HuH-7.5 (cell line): Measurements from ENCODE around the gene NAALADL2.

ENCODE experiments used
- DNase-seq: peaks from one replicate; pipeline ENCODE4 v3.0.0; 2011; ENCODE audit warnings: low spot score

Gene NAALADL2

DNA sequence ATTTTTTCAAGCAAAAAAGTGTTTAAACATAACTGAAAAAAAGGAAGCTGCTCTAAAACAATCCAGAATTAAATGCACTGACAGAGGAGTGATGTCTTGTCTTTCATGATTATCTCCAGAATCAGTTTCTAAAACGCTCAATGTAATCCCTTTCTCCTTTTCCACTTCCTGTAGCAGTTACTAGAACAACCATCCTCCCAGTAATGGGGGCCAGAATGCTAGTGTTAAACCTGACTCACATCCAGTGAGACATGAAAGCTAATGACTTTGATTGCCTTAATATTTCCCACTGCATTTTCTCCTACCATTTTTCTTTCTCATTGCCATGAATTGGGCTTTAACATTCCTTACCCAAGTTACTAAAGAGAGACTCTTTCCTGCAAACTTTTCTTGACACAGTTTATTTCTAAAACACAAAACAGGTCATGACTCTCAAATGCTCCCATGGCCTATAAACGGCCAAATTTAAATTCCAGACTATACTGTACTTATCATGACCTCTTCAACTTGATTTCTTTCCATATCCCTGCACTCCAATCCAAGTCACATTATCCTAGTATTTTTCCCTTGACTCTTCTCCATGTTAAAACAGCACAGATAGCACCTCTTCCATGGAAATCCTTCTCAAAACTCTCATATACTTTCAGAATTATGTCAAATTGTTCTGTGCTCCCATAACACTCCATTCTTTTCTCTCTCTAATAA, 341.4 kb downstream of the NAALADL2 start:
- no peak for DNase-seq

DNA sequence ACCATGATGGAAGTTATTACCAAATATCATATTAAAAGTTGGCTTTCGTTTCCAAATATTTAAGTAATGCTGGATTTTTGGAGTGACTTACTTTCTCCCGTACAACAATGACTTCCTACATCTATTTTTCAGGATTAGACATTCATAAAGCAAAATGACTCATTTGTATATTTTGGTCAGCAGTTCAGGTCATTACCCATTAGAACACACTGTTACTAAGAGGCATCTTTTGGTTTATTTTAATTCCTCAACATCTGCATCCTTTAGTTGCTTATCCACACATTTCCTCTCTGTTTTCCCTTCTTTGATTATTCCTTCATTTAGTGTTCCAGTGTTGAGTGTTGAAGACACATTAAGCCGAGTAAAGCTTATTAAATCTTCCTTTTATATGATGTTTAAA, 348.2 kb downstream of the NAALADL2 start:
- no peak for DNase-seq

DNA sequence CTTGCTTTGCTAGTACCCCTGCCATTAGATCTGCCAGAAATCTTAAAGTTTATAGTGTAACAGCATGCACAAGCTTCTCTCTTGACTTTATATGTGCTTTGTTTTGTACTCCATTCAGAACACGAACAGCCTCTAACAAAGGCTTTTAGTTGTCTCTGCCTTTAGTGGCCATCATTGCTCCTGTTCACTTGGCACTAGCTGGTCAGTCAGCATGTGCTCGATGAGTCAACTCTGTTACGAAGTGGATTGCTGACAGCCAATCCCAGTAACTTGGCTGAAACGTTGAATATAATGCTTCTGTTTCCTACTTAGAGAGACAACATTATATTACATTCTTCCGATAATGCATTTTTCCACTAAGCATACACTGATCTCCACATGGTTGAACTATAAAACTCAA, 349.2 kb downstream of the NAALADL2 start:
- no peak for DNase-seq

DNA sequence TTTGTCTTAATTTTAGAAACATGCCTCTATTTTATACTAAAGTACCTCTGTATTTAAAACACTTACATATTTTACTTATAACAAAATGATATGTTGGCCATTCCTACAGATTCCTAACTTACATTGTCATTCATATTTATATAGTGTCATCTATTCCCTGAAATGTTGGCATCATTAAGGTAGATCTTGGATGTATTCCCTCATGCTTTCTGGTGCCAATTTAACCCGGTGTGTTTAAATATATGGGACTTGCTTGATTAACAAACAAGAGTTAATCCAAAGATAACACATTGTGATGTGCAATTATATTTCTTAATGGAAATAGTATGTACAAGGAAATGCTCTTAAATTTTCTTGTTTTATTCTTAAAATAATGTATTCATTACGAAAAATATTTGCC, 352.3 kb downstream of the NAALADL2 start:
- no peak for DNase-seq

DNA sequence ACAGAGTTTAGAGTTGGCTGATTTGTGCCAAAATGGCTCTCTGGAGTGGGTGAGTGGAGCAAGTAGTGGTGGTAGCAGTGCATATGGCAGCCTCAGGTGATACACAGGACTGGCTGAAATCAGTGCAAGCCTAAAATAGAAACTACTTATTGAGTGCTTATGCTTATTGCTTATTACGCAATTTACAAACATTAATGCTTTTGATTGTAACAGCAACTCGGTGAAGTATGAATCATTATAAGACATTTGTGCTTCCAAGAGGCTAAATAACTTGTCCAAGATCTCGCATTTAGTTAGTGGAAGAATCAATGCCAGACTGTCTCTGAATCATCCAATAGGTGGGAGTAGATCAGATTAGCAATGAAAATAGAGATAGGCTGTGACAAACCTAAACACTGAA, 353.8 kb downstream of the NAALADL2 start:
- no peak for DNase-seq

DNA sequence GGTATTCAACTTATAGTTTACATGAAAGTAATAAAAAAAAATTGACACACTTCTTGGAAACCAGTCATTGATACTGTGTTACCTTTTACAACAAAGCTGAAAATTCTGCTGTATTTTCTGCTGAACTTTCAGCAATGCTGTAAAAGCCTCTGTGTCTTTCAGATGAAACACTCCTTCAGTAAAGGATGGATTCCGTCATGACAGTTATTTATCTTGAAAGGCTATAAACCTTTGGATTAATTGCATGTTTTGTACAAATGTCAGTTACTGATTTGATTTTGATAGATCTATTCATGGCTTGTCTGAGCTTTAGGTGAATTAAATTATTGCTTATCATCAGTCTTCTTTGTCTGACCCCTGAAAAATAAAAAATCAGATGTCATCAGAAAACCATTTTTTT, 355.1 kb downstream of the NAALADL2 start:
- DNase-seq, result no peak

DNA sequence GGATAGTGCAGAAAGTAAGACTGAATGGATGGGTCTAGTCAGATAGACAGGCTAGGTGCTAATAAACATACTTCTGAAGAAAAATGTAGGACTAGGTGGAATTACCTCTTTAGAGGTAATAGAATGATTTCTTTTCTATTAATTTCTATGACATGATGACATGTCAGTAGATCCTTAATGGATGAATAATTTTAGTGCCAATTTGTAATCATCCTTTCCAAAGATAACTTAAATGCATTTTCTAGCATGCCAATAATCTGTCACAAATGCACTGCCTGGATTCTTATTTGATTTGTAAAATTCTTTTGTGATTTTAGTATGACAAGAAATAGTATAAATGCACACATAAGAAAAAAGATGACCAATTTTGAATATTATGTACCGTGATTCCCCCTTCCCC, 356.7 kb downstream of the NAALADL2 start:
- DNase-seq, result no peak

DNA sequence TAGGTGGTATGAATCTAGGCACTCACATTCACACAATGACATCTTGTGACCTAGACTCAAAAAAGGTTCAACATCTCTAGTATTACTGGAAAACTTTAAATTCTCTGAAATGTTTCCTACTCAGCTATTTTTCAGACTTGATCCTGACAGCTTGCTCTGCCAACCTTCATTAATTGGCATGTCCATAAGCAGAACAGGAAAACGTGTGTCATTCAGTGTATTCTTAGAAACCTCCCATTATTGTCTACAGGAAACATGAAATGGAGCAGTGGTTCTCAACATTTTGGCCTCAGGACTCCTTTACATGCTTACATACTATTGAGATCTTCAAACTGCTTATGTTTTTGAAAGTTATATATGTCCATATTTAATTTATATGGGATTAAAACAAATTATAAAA, 363.2 kb downstream of the NAALADL2 start:
- no peak for DNase-seq

DNA sequence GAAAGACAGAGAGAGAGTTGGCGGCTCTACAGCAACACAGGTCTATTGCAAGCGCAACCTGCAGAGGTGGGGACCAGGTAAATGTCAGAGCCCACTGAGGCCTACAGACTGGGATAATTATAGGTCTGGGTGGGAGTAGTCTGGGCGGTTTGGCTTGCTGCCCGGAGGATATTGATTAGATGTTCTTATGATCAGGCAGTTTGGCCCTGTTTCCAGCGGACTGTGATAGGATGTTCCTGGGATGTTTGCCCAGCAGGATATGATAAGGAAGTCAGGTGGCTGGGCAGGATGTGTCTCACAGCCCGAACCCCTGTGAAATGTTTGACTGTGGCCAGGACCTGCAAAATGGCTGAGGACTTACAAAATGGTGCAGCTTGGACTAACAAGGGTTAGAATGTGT, 364.9 kb downstream of the NAALADL2 start:
- peak; percentile 3 for DNase-seq

DNA sequence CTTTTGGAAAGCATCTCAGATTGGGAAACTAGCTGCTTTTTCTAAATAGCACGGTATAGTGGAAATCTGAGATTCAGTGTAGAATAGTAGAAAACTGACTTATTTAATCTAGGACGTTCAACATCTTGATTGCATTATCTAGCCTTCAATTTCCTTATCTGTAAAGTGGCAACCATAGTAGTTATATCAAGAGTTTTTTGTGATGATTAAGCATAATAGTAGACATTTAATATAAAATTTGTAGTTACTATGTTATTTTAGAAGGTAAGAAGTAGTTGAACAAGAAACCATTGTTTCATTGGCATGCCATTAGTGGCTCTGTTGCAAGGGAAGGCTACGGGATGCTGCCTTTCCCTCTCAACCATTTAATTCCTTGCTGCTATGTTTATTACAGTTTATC, 367.3 kb downstream of the NAALADL2 start:
- no peak for DNase-seq

DNA sequence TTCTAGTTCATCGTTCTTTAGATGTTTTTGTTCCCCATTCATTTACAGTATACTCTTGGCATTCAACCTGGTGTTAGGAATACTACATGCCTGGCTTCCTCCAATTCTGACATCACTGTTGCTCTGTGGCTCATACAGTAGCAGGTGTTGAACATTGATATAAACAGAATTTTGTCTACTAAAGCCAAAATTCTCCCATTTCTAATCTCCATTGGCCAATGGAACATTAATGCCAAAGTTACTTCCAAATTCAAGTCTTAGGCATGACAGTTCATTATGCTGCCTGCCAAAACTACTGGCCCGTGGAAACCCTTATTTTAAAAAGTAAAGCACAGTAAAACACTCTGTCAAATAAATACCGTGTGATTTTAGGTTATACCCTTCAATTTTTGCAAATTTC, 368.0 kb downstream of the NAALADL2 start:
- no peak for DNase-seq

DNA sequence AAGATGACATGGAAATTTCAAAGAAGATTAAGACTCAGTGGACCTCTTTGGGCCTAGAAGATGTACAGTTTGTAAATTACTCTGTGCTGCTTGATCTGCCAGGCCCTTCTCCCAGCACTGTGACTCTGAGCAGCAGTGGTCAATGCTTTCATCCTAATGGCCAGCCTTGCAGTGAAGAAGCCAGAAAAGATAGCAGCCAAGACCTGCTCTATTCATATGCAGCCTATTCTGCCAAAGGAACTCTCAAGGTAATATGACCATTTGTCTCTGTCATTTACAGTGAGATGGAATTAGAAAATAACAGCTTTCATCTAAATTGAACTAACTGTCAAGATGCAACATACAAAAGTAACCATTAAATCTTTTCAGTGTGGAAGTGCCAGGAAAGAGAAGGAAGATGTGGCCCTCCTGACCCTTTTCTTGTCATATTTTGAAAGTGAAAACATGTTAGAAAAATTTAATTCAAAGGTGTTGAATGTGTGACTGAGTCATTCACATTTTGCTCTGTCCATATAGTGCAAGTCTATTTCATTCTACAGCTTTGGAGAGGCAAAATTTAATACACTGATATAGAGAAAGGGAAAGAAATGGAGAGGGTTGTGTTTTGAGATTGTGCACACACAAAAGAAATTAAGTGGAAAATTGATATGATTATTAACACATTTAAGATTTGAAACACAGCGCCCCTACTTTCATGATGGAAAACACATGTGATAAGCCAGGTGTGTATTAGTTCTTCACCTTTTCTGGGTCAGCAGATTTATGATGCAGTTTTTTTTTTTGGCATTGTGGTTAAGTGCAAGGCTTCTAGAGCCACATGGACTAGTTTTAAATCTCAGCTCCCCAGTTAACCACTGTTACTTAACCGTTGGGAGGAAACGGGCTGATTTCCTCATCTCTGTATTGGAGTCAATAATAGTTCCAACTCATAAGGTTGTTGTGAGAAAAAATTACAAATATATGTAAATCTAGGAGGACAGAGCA, 375.1 kb downstream of the NAALADL2 start:
- DNase-seq, result no peak

DNA sequence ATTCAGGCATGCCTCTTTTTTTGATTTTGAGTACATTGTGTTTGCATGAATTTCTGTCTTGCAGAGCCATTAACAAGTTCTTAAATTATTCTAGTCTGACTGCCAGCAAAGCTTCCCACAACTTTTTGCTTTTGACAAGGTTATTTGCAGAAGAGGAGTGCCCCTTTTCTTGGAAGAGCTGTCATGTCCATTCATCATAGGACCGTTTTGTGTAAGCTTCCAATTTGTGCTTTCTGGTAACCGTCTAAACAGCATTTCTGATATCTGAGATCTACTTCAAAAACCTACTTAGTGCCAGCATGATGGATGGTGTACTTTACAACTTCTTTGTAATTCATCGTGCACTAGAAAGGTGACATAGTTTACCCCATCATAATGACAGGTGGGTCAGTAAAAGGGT, 379.7 kb downstream of the NAALADL2 start:
- no peak for DNase-seq

DNA sequence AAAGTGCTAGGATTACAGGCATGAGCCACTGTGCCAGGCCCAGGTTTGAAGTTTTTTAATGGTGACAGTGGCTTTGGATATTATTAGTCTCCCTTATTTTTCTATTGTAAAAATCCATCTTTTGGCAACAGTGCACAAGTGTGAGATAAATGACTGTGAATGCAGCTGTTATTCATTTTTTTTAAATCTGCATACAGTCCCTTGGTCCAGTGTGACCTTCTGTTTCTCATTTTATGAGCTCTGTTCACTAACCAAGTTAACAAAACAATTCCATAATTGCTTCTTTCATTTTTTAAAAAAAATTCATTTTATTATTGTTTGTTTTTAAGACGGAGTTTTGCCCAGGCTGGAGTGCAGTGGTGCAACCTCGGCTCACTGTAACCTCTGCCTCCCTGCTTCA, 381.8 kb downstream of the NAALADL2 start:
- DNase-seq, result no peak

DNA sequence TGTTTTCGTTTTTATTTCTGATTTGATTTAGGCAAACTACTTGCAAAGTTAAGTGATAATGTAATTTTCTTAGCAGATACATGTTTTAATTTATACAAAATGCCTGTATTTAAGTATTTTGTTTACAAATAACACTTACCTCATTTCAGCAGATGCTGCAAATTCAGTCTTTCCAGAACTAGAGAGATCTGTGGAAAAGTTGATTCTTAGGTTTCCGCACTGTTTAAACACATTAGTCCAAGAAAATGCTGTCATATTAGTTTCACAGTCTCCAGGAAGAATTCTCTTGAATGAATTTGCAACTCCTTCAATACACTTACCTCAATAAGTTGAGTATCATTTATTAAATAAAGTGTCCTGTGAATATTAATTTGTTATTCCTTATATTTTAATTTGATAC, 383.1 kb downstream of the NAALADL2 start:
- DNase-seq, result no peak

DNA sequence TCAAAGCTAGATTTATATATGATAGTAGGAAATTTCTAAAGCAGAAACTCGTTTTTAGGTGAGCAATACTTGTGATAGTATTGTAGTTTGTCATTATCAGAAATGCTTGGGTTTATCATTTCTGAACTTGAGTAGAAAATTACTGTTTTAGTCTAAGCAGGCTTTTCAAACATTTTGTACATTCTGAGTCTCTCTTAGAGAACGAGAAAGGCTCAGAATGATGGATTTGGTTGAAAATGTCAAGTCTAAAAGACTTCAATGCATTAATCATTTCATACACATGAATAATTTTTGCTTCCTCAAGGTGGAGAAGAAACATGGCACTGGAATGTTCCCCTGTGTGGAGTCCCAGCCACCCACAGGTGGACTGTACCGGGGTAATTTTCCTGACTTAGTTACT, 387.1 kb downstream of the NAALADL2 start:
- DNase-seq, result no peak

DNA sequence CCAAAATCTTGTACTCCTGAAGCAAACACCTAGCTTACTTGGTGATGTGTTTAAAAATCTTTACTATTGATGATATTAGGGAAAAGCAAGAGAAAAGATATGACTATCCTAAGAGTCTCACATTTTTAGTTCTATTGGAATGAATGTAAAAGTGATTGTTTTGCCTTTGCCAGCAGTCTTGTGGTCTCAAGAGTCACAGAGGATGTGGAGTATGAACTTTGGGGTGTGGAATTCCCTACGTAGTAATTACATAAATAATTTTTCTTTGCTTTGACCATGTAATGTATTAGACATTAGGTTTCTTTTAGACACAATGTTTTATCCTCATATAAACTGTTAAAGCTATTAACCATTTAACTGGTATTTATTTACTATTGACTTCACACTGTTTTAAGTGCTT, 387.6 kb downstream of the NAALADL2 start:
- no peak for DNase-seq

DNA sequence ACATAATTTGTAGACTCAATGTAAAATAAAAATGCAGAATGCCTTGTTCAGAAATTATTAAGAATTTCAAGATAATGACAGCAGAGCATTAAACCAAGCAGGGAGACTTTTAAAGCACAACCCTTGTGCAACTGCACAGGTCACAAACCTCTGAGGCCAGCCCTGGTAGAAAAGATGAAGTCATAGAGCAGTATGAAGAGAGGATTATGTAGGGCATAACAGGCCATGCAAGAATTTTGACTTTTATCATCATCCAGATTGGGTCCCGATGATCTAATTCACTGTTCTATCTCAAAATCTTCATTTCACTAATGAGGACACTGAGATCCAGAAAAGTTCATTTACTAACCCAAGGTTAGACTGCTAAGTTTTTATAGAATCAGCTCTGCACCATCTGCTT, 388.5 kb downstream of the NAALADL2 start:
- no peak for DNase-seq

DNA sequence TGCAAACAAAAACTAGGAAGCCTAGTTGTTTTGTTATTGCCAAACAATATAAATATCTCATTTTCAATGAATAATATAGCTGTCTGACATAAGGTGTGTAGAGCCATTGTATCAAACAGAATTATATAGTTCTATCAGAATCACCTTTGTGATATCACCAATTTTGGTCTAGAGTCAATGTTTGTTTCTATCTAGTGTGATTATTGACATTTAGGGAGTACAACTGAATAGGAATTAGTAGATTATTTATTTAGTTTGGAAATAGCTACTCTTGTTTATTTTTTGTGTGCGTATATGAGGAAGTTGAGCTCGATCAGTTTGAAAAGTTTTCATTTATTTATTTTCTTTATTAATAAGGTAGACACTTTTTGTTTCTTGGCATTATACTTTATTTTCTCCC, 389.7 kb downstream of the NAALADL2 start:
- no peak for DNase-seq

DNA sequence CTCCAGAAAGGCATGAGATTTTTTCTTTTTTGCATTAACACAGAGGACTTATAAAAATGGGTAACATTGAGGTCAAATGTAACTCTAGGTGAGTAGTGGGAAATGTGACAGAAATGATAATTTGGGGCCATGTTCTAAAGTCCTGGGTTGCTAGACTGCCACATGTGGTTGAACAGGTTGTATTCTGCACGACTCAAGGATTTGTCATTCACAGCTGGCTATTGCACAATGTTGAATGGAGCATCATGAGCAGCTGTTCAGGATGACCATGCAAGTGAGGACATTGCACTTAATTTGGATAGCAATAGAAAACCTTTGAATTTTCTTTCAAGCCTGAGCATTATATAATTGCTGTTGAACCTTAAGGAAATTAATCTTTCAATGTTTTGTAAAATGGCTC, 396.6 kb downstream of the NAALADL2 start:
- no peak for DNase-seq

DNA sequence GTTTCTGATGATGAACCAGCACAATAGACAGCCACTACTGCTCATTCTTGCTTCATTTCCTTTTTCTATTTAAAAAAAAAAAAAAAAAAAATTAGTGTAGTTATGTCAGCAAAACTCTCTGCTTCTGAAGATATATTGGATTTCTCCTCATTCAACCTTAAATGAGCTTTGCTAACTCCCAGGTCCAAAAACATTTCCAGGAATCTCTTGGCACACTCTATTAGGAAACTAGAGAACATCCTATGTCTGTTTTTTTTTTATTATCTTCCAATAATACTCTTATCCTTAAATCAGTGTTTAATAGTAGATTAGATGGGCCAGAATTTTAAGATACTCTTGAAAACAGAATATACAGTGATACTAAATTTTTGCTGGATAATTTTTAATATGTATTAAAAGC, 398.0 kb downstream of the NAALADL2 start:
- DNase-seq, result no peak

DNA sequence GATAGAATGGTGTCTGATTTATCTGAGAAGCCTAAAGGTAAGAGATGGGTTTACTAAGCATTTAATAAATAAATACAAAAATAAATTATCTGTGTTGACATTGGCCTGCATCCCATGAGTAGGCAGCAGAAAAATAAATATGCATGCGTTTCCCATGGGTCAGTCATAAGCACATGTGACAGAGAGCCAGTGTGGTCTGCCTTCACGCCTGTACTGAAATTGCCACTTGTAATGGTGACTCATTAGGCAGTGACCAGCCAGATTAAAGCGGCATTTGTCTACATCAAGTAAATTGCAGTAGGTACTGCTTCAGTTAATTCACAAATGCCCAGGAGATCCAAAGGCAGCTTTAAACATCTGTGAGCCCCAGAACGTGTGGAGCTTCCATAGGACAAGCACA, 399.6 kb downstream of the NAALADL2 start:
- DNase-seq, result no peak

DNA sequence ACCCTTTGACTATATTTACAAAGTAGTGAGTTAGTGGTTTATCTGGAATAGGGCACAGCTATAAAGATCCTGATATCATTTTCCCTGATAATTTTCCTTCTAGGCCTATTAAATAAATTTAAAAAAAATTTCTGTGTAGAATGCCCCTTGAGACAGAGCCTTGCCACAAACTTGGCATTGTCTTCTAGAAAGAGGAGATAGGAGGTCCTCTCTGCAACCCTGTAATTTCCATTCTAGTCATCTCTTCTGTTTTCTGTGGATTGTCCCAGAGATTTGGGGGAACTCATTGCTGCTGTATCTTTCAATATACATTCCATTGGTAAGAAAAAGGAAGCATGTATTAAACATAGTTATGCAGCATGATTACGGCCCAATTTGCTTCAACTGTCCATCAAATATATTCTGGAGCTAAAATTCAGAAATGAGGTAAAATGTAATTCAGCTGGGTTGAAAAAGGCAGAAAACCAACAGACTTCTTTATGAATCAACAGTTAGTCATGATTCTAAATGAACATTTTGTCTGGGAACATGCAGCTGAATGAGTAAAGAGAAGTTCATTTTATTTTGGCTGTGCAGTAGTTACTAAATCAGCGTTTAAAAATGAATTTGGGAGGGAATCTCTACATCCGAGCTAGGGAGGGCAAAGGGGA, 401.1 kb downstream of the NAALADL2 start:
- DNase-seq, result no peak
